Sigmoid colon (tissue), 7 donors: ENCODE data around the gene PARD3. TPM values are rescaled to one million over a fixed set of nuclear protein-coding genes. Genes with fewer than 3 reads are reported as not detected.
A peak's percentile ranks its signal among the peaks of the same experiment; 100 is the strongest.

Source experiments
- DNase-seq: peaks from one replicate; pipeline ENCODE4 v3.0.0-alpha.2; 2019
- H3K27ac ChIP-seq, 4 donors: fragments of 200-600 bp; sonication (generic); one replicate each; pipeline ENCODE4 v1.5.1; 2016 to 2019; ENCODE audit warnings: mild to moderate bottlenecking in 1 of 4
- H3K27me3 ChIP-seq, 3 donors: fragments of 200-600 bp; sonication (generic); one replicate each; pipeline ENCODE4 v1.5.1; 2019; ENCODE audit warnings: mild to moderate bottlenecking in 1 of 3
- H3K36me3 ChIP-seq, 4 donors: fragments of 200-600 bp; sonication (generic); one replicate each; pipeline ENCODE4 v1.5.1; 2016 to 2019
- H3K4me1 ChIP-seq, 4 donors: fragments of 200-600 bp; sonication (generic); one replicate each; pipeline ENCODE4 v1.5.1; 2017 to 2019
- H3K4me3 ChIP-seq, 4 donors: fragments of 200-600 bp; sonication (generic); one replicate each; pipeline ENCODE4 v1.5.1; 2017 to 2019; ENCODE audit warnings: mild to moderate bottlenecking in 2 of 4, moderate library complexity in 1 of 4
- H3K9me3 ChIP-seq, 4 donors: fragments of 200-600 bp in 3 of 4; sonication (generic) in 3 of 4; one replicate each; pipeline versions ENCODE4 v1.5.1 to v1.6.1; 2013 to 2019
- CTCF ChIP-seq, 4 experiments: fragments of 450-650 bp in 3 of 4; fragments of 200-600 bp in 1 of 4; IDR thresholded peaks; one replicate each; pipeline ENCODE4 v1.5.1; 2016 to 2019; ENCODE audit warnings: antibody characterized with exemption in 4 of 4, mild to moderate bottlenecking in 3 of 4, moderate library complexity in 2 of 4
- EP300 ChIP-seq, 4 donors: sonication (generic); formaldehyde crosslinking; IDR thresholded peaks; one replicate each; pipeline ENCODE4 v1.6.1; 2017; ENCODE audit warnings: antibody characterized with exemption in 4 of 4
- POLR2A ChIP-seq, 2 donors: fragments of 450-650 bp; IDR thresholded peaks; one replicate each; pipeline ENCODE4 v1.6.1; 2016; ENCODE audit warnings: antibody characterized with exemption in 2 of 2, mild to moderate bottlenecking in 2 of 2, moderate library complexity in 2 of 2
- POLR2AphosphoS5 ChIP-seq, 4 donors: sonication (generic); formaldehyde crosslinking; IDR thresholded peaks; one replicate each; pipeline ENCODE4 v1.6.1; 2017; ENCODE audit warnings: antibody characterized with exemption in 4 of 4
- WGBS, 2 donors: extraction: QIAGEN DNeasy Blood & Tissue Kit; methylation state at CpG; one replicate each; pipeline ENCODE4 v1.1.7; 2013; 5-methylcytosine and 5-hydroxymethylcytosine counted together
- intact Hi-C: fragments of 100-400 bp; cut with DNase I; formaldehyde crosslinking; loops from one replicate; pipeline ENCODE4 v1.15.1; 2023
- polyA plus RNA-seq, 3 donors: library from polyadenylated mRNA; stranded (reverse); fragments of 200-250 nt; gene quantifications; one replicate each; pipeline ENCODE4 v1.2.3, GENCODE V29; 2013
- total RNA-seq, 4 donors: library from RNA; depleted of rRNA; stranded (reverse); fragments of >200 nt; gene quantifications; one replicate each; pipeline ENCODE4 v1.1.0, GENCODE V29; 2016
- donor health status: healthy with polysubstance abuse.
- donor health status: Bipolar disorder and iron deficiency.
- donor health status: healthy.

The PARD3 gene
- total and polyA plus RNA-seq, 7 donors: 17.5 to 96.4 (median 75.9) TPM

DNA sequence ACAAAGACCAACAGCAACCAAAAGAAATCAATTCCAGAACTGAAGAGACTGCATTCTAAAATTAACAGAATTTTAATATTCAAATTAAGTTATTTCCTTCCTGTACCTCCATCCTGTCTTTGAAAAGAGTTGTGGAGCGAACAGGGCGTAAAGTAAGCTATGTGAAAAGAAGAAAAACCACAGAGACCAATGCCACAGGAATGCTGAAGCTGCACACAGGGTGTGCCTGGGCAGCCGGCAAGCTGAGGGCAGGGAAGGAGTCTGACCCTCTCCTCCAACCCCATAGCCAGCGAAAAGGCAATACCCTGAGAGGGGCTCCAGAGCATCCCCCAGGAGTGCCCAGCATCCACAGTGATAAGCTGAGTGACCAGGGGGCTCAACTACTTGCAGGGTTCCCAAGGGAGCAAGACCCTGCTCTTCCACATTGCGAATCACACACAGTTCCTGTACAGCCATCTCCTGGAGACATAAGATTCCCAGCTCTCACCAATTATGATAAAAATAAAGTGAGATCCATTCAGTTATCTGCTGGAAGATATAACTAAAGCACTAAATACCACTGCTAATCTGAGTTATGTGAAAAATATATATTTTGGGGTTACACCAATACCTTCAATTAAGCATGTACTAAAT, 93.8 kb downstream of the PARD3 start:
- DNase-seq: no peak
- Histone ChIP-seq H3K27me3 (no peaks in the 10 kb centered on the region), H3K9me3 (no peaks in the 10 kb centered on the region), H3K4me1 (peaks cover 0 to 53% (median 36%) of the 10 kb centered on the region in 4 donors), H3K36me3 (no peaks in the 10 kb centered on the region), H3K4me3 (no peak overlapping the region), H3K27ac (peak overlapping the region in 3 of 4 donors; percentile 6 to 27 (median 13))
- TF ChIP-seq POLR2A (IDR thresholded peaks at IDR 0.05): no peak
- TF ChIP-seq CTCF (IDR thresholded peaks at IDR 0.05): no peak
- no peak for TF ChIP-seq POLR2AphosphoS5 (IDR thresholded peaks at IDR 0.05)
- TF ChIP-seq EP300 (IDR thresholded peaks at IDR 0.05): no peak
- intact Hi-C loops: loop anchor here (5.0 to 10.0 kb wide), 2 partner anchors 54 to 263 kb away; no protein-coding TSS in a partner anchor
- WGBS, 2 donors: 65 to 80% methylated on average over 5 of the region's 5 CpGs

- TF ChIP-seq POLR2A (IDR thresholded peaks at IDR 0.05): no peak
- no peak for TF ChIP-seq CTCF (IDR thresholded peaks at IDR 0.05)
- no peak for TF ChIP-seq POLR2AphosphoS5 (IDR thresholded peaks at IDR 0.05)
- TF ChIP-seq EP300 (IDR thresholded peaks at IDR 0.05): no peak
- H3K9me3 ChIP-seq: no peaks in the 10 kb centered on the region
- WGBS, 2 donors: 48 to 88% methylated on average over 1 of the region's 1 CpG
- H3K4me1 ChIP-seq: peaks cover 0 to 57% (median 43%) of the 10 kb centered on the region in 4 donors
- H3K27ac ChIP-seq: no peak overlapping the region
- no peaks in the 10 kb centered on the region for H3K27me3 ChIP-seq
- intact Hi-C loops: loop anchor here (5.0 to 10.0 kb wide), 2 partner anchors 52 to 265 kb away; no protein-coding TSS in a partner anchor
- DNase-seq: no peak
- no peak overlapping the region for H3K4me3 ChIP-seq
- no peaks in the 10 kb centered on the region for H3K36me3 ChIP-seq
These were observed 95.3 kb downstream of the PARD3 start for GRCh38 chr10:34719746-34720145.

- Histone ChIP-seq H3K27ac (no peak overlapping the region), H3K27me3 (no peaks in the 10 kb centered on the region), H3K4me1 (peaks cover 0 to 57% (median 43%) of the 10 kb centered on the region in 4 donors), H3K9me3 (no peaks in the 10 kb centered on the region), H3K4me3 (no peak overlapping the region), H3K36me3 (no peaks in the 10 kb centered on the region)
- no peak for TF ChIP-seq EP300 (IDR thresholded peaks at IDR 0.05)
- TF ChIP-seq POLR2AphosphoS5 (IDR thresholded peaks at IDR 0.05): no peak
- TF ChIP-seq POLR2A (IDR thresholded peaks at IDR 0.05): no peak
- no peak for TF ChIP-seq CTCF (IDR thresholded peaks at IDR 0.05)
- intact Hi-C loops: no loop called here
- 53 to 69% methylated on average over 2 of the region's 2 CpGs for WGBS, 2 donors
- DNase-seq: no peak
These were observed 95.8 kb downstream of the PARD3 start for GRCh38 chr10:34719328-34719727.

GRCh38 chr10:34717429-34717828, 97.7 kb downstream of the PARD3 start:
- no peak overlapping the region for H3K27ac ChIP-seq
- 31 to 77% methylated on average over 7 of the region's 7 CpGs for WGBS, 2 donors
- no peaks in the 10 kb centered on the region for H3K27me3 ChIP-seq
- no peaks in the 10 kb centered on the region for H3K36me3 ChIP-seq
- TF ChIP-seq EP300 (IDR thresholded peaks at IDR 0.05): no peak
- no peak for TF ChIP-seq POLR2AphosphoS5 (IDR thresholded peaks at IDR 0.05)
- no peak for TF ChIP-seq CTCF (IDR thresholded peaks at IDR 0.05)
- no peak for TF ChIP-seq POLR2A (IDR thresholded peaks at IDR 0.05)
- no peak overlapping the region for H3K4me3 ChIP-seq
- intact Hi-C loops: no loop called here
- DNase-seq: no peak
- no peaks in the 10 kb centered on the region for H3K9me3 ChIP-seq
- H3K4me1 ChIP-seq: peaks cover 0 to 63% (median 44%) of the 10 kb centered on the region in 4 donors
